ENCODE results near the gene SUGP1. TPM values are rescaled to one million over a fixed set of nuclear protein-coding genes. Genes with fewer than 3 reads are reported as not detected.

Gene SUGP1
- total RNA-seq: 23.9 and 26.5 TPM in 2 replicates

GRCh38 chr19:19320361-19321140 lies at the start of gene SUGP1, which contains the start of gene MAU2:
Gene SUGP1, minus strand, starts transcription at chr19:19320509. Its CDS starts 13 bp downstream, at chr19:19320496.
Gene MAU2, plus strand, starts transcription at chr19:19320829. Its CDS starts 31 bp downstream, at chr19:19320860.

Other genes with a start within 250 kb of the SUGP1 start
- gene TMEM161A, start 182.0 kb downstream of the SUGP1 start, total RNA-seq: 19.8 and 47.8 TPM in 2 replicates
- 0.17 TPM in 1 of 2 replicates, not detected in the other for gene MEF2B, start 150.2 kb downstream of the SUGP1 start, total RNA-seq
- gene BORCS8, start 128.4 kb downstream of the SUGP1 start, total RNA-seq: 12.2 and 15.7 TPM in 2 replicates
- gene RFXANK, start 128.3 kb downstream of the SUGP1 start, total RNA-seq: 61.2 and 71.3 TPM in 2 replicates
- gene NR2C2AP, start 117.1 kb downstream of the SUGP1 start, total RNA-seq: 3.3 and 4.9 TPM in 2 replicates
- gene NCAN, start 108.6 kb downstream of the SUGP1 start, total RNA-seq: under 0.01 TPM in 2 replicates
- 0.29 and 1.7 TPM in 2 replicates for gene TM6SF2, start 47.2 kb downstream of the SUGP1 start, total RNA-seq
- gene MAU2, start 320 bp upstream of the SUGP1 start, total RNA-seq: 35.9 and 42.6 TPM in 2 replicates
- 40.5 and 49.6 TPM in 2 replicates for gene GATAD2A, start 85.2 kb upstream of the SUGP1 start, total RNA-seq
- 2.3 and 4.5 TPM in 2 replicates for gene TSSK6, start 195.0 kb upstream of the SUGP1 start, total RNA-seq
- 181 TPM in 2 replicates for gene NDUFA13, start 195.7 kb upstream of the SUGP1 start, total RNA-seq
- gene YJEFN3, start 208.4 kb upstream of the SUGP1 start, total RNA-seq: 0.33 and 1.0 TPM in 2 replicates
- under 0.01 and 1.3 TPM in 2 replicates for gene CILP2, start 217.8 kb upstream of the SUGP1 start, total RNA-seq

Measured in smooth muscle cell of trachea (primary cell).